Right ventricle myocardium superior (tissue), 1 donor: Measurements from ENCODE around the gene TRPV2. TPM values are rescaled to one million over a fixed set of nuclear protein-coding genes. Genes with fewer than 3 reads are reported as not detected.
"Not testable (repeated sequence)": the region's sequence is repeated elsewhere in the genome, so short reads cannot be mapped to it uniquely, and the experiment has no call there.

Experiments
- ATAC-seq: fragments of 200-7000 bp; cut with Tn5 transposase; one replicate; pipeline ENCODE4 v1.9.1; 2020; ENCODE audit warnings: mild to moderate bottlenecking; ENCODE audit not compliant: poor library complexity
- DNase-seq: peaks from one replicate; pipeline ENCODE4 v3.0.0-alpha.2; 2020
- intact Hi-C: fragments of 100-400 bp; cut with DNase I; formaldehyde crosslinking; loops from one replicate; pipeline ENCODE4 v1.11.2; 2022
- long read RNA-seq: library from polyadenylated mRNA; unstranded; transcript quantifications from one replicate; pipeline ENCODE4 v2.0.0, GENCODE V29; 2021
- total RNA-seq: library from RNA; stranded (reverse); fragmentation: NEBNext Ultra II Directional; extraction: Animal tissue kit (Norgen Biotek cat#: 25700); gene quantifications from one replicate; pipeline ENCODE4 v1.2.1, GENCODE V29; 2021
- donor health status: DM: no; HTN: yes; CAD: no; lungs with severe emphysema.

TRPV2 gene
- 10.3 TPM for total RNA-seq
- long read RNA-seq, transcript TRPV2-201 (15 exons, 2,808 nt): major isoform, 9 of 21 reads
- long read RNA-seq, partial matches to known transcripts: 1 of 21 reads
- long read RNA-seq, other reads (novel, unspliced or antisense): 11 of 21 reads

DNA sequence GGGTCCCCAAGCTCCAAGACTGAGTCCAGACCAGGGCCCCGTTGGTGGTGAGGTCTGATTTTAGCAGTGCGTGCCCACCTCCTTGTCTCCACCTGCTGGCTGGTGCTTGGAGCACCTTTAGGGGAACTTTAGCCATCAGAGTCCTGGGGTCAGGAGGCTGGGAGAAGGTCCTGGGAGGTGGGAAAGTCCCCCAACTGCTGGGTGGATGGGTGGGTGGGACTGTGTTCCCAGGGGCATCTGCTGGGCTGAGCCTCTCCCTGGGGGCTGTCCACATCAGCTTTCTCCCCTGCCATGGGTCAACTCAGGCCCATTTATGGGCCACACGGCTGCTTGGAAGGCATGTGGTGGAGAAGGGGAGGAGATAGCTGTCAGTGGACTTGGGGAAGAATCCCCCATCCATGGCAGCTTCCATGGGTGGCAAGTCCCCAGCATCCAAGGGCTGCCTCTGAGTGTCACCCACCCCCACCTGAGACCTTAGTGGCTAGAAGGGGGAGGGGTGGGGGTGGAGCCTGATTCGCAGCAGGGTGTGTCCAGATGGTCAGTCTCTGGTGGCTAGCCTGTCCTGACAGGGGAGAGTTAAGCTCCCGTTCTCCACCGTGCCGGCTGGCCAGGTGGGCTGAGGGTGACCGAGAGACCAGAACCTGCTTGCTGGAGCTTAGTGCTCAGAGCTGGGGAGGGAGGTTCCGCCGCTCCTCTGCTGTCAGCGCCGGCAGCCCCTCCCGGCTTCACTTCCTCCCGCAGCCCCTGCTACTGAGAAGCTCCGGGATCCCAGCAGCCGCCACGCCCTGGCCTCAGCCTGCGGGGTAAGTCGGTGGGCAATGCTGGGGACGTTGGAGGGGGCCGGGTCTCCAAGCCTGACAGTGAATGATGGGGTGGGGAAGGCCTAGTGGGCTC, at the start of gene TRPV2:
Gene TRPV2 (plus strand): TSS at position 541 of the 894 bp plus-strand sequence. CDS start 2,098 bp downstream, outside the sequence.
- ATAC-seq: peak; percentile 64
- intact Hi-C loops: no loop called here

DNA sequence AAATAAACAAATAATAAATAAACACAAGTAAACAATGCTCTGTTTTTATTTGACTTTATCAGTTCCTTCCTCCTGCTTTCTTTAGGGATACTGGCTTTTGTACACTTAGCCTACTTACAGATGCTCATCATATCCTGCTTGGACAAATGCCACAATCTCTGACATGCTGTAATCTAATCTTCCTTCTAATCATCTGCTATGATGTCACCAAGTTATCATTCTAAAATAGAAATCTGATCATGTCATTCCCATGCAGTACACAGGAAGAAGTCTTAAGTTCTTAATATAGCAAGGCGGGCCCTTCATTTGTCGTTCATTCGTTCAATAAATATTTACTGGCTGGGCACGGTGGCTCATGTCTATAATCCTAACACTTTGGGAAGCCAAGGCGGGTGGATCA, 43.6 kb upstream of the TRPV2 start:
- peak; percentile 10 for ATAC-seq
- intact Hi-C loops: no loop called here
- no peak for DNase-seq

More for the DNA sequence above, at the start of gene TRPV2:
- DNase-seq: peak; percentile 72

DNA sequence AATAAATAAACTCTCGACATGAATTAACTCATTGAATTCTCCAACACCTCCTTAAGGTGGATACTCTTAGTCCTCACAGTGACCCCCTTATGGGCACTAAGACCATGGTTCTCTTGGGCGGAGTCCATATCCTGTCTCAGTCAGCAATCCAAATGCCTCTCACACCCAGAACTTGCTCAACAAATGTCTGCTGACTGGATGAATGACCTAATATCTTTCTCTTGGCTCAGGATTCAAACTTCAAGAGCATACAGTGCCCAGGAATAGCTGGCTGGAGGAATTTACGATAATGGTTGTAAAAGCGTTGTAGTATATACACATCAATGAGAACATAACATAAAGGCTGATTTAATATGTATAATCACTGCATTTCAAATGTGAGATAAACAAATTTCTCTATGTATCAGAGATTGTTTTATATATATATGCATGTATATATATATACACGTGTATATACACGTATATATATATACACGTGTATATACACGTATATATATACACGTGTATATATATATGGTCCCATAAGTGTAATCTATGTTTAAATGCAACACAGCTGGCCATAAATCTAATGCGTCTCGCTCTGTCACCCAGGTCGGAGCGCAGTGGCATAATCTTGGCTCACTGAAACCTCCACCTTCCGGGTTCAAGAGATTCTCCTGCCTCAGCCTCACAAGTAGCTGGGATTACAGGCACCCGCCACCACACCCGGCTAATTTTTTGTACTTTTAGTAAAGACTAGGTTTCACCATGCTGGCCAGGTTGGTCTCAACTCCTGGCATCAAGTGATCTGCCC, 41.0 kb upstream of the TRPV2 start:
- intact Hi-C loops: no loop called here
- no peak for DNase-seq
- ATAC-seq: peak; percentile 93

GRCh38 chr17:16377941-16378341, 37.4 kb upstream of the TRPV2 start:
- ATAC-seq: no peak
- DNase-seq: no peak
- intact Hi-C loops: no loop called here

DNA sequence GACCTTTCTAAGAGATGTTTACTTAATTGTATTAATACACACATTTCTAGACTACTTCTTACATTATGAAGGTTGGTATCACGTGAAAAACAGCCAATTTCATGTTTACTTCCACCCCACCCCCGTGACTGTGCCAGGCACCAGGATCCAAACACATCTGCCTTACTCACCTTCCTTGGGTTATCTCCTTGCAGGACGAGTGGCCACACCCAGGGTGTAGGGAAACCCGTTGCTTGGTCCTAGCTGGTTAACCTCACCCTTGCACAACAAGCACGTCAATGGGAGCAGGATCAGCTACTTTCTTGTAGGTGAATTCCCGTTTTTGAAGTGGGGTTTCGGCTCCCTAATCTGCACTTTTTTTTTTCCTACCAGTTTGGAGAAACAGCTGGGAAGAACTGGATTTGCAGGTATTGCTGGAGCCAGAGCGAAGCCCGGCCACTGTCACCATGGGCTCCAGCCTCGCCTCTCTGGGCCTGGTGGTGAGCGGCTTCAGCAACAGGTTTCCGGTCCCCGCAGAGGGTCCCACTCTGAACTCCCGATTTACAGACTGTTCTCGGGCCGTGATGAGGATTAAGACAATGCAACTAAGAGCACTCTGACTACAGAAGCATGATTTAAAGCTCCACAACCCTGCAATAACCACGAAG, 36.6 kb upstream of the TRPV2 start:
- intact Hi-C loops: no loop called here
- ATAC-seq (no peak), DNase-seq (no peak)

GRCh38 chr17:16379654-16380053, 35.7 kb upstream of the TRPV2 start:
- intact Hi-C loops: no loop called here
- ATAC-seq (no peak), DNase-seq (no peak)

DNA sequence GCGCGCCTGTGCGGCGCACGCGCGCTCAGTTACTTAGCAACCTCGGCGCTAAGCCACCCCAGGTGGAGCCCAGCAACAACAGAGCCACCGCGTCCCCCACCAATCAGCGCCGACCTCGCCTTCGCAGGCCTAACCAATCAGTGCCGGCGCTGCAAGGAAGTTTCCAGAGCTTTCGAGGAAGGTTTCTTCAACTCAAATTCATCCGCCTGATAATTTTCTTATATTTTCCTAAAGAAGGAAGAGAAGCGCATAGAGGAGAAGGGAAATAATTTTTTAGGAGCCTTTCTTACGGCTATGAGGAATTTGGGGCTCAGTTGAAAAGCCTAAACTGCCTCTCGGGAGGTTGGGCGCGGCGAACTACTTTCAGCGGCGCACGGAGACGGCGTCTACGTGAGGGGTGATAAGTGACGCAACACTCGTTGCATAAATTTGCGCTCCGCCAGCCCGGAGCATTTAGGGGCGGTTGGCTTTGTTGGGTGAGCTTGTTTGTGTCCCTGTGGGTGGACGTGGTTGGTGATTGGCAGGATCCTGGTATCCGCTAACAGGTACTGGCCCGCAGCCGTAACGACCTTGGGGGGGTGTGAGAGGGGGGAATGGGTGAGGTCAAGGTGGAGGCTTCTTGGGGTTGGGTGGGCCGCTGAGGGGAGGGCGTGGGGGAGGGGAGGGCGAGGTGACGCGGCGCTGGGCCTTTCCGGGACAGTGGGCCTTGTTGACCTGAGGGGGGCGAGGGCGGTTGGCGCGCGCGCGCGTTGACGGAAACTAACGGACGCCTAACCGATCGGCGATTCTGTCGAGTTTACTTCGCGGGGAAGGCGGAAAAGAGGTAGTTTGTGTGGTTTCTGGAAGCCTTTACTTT, 34.5 kb upstream of the TRPV2 start, which contains the start of gene UBB:
Gene UBB (plus strand): TSS at position 452 of the 856 bp plus-strand sequence. CDS start 817 bp downstream, outside the sequence.
- DNase-seq: peak; percentile 98
- intact Hi-C loops: no loop called here

DNA sequence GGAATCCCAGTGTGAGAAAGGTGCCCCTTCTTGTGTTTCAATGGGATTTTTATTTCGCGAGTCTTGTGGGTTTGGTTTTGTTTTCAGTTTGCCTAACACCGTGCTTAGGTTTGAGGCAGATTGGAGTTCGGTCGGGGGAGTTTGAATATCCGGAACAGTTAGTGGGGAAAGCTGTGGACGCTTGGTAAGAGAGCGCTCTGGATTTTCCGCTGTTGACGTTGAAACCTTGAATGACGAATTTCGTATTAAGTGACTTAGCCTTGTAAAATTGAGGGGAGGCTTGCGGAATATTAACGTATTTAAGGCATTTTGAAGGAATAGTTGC, 33.9 kb upstream of the TRPV2 start:
- intact Hi-C loops: no loop called here
- no peak for ATAC-seq

More for the DNA sequence above, 34.5 kb upstream of the TRPV2 start, which contains the start of gene UBB:
- peak; percentile 99 for ATAC-seq

DNA sequence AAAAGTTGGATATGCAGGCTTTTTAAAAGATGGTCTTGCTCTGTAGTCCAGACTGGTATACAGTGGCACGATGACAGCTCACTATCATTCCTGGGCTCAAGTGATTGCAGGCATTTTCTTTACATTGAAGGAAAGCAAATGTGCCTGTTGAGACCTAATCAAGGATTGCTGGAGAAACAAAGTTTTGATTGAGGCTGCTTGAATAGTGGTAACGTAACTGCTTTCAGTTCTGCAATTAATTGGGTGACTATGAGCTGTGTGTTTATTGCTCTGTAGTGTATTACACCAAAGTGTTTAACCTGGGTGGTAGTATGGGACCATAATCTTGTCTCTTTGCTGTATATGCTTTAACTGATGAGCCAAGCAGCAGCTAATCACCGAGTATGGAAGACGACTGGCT, 32.2 kb upstream of the TRPV2 start:
- ATAC-seq (no peak), DNase-seq (no peak)
- intact Hi-C loops: no loop called here

More for the DNA sequence above, 33.9 kb upstream of the TRPV2 start:
- no peak for DNase-seq

DNA sequence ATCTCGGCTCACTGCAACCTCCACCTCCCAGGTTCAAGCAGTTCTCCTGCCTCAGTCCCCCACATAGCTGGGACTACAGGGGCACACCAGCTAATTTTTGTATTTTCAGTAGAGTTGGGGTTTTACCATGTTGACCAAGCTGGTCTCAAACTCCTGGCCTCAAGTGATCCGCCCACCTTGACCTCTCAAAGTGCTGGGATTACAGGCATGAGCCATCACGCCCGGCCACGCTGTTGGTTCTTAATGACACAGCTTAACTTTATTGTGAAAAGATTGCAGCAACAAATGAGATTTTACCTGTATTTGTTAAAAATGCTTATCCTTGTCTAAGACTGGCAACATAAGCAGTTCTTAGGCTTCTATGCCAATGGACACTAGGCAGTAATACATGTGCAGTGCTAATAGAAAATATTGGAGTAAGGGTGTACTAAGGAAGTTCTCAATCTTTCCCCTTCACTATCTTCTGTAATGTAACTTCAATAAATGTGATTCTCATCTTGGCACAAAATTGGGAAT, 31.5 kb upstream of the TRPV2 start:
- ATAC-seq (no peak), DNase-seq (no peak)
- intact Hi-C loops: no loop called here

GRCh38 chr17:16384557-16384956, 30.8 kb upstream of the TRPV2 start:
- intact Hi-C loops: no loop called here
- no peak for DNase-seq
- no peak for ATAC-seq

DNA sequence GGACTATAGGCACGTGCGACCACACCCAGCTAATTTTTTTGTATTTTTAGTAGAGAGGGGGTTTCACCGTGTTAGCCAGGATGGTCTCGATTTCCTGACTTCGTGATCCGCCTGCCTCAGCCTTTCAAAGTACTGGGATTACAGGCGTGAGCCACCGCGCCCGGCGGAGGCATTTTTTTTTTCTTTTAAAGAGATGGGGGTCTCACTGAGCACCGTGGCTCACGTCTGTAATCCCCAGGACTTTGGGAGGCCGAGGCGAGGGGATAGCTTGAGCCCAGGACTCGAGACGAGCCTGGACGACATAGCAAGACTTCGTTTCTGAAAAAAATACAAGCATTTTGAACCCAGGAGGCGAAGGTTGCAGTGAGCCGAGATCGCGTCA, 29.3 kb upstream of the TRPV2 start:
- intact Hi-C loops: loop anchor here (5.0 kb wide), 1 partner anchor 56 kb away; no protein-coding TSS in a partner anchor
- not testable (repeated sequence) for ATAC-seq

DNA sequence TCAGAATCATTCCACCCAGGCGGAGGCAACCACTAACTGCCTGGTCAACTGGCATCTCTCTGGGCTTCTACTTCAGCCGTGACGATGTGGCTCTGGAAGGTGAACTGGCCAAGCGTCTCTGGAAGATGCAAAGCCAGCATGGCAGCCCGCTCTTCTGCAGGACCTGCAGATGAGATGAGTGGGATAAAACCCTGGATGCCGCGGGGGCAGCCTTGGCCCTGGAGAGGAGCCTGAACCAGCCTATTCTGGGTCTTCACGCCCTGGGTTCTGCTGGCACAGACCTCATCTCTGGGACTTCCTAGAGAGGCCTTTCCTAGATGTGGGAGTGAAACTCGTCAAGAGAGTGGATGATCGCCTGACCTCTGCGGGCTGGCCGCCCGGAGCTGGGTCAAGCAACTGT, 23.9 kb upstream of the TRPV2 start:
- intact Hi-C loops: no loop called here
- ATAC-seq: no peak
- no peak for DNase-seq

More for the DNA sequence above, 29.3 kb upstream of the TRPV2 start:
- not testable (repeated sequence) for DNase-seq

DNA sequence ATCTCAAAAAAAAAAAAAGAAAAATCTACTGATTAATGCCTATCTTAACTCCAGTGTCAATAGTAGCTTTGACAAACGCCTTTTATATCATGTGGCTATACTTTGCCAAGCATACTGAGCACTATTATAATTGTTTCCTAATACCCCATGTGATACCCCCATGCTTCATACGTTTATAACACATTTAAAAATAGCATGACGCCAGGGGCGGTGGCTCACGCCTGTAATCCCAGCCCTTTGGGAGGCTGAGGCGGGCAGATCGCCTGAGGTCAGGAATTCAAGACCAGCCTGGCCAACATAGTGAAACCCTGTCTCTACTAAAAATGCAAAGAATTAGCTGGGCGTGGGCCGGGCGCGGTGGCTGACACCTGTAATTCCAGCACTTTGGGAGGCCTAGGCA, 22.9 kb upstream of the TRPV2 start:
- ATAC-seq, DNase-seq, intact Hi-C loops: not testable (repeated sequence)

- intact Hi-C loops: not testable (repeated sequence)
- DNase-seq: peak; percentile 57
- peak; percentile 73 for ATAC-seq
Observed at GRCh38 chr17:16395887-16396286, 19.5 kb upstream of the TRPV2 start.

DNA sequence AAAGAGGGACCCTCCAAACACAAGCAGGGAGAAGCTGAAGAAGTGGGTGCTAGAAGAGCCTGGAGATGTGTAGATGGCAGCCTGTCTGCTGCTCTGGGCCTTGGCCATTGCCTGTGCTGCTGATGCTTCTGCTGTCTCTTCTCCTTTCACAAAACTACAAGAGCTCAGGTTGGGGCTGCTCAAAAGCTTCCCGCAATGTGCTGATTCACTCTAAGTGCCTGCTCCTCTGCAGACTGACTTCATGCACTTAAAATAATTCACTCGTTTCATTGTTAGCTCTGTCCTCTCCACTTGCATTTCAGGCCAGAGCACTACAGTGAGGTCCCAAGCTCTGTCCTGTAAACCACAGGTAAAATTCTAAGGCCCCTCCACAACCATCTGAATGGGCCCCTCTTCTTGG, 18.7 kb upstream of the TRPV2 start:
- DNase-seq, intact Hi-C loops: not testable (repeated sequence)
- ATAC-seq: peak; percentile 85
